Measurements from ENCODE around the gene DNAJC2.
"Not testable (repeated sequence)": the region's sequence is repeated elsewhere in the genome, so short reads cannot be mapped to it uniquely, and the experiment has no call there.

Gene DNAJC2

GRCh38 chr7:103338864-103339263 is 5.7 kb downstream of the DNAJC2 start:
- DNase-seq = no peak

DNA sequence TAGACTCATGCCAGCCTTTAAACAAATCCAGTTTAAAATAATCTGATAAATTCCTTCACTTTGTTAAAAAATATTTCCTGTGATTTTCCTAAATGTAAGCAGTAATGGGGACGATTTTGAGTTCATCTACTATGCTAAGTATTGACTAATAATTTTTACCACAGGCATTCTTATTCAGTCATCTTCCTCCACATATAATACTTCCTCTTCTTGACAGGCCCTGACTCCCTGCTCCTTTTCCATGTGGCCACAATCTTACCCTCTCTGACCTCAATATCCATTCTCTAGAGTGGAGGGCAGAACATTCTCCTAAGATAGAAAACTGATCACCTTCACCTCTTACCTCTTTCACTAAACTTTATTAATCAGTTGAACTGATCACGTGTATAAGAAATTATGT is 7.8 kb downstream of the DNAJC2 start:
- no peak for DNase-seq

DNA sequence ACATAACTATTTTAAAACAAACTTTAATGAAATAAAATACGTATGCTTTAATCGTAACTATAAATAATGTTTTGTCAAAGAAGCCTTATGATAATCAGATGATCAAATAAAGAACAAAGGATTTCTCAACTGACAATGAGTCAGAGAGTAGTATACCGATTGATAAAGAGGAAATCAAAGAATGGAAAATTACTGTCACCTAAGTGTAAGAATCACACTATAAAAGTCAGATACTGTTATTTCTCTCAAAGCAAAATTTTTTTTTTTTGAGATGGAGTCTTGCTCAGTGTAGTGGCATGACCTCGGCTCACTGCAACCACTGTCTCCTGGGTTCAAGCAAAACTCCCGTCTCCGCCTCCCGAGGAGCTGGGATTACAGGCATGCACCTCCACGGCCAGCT is 18.8 kb downstream of the DNAJC2 start:
- DNase-seq = no peak

DNA sequence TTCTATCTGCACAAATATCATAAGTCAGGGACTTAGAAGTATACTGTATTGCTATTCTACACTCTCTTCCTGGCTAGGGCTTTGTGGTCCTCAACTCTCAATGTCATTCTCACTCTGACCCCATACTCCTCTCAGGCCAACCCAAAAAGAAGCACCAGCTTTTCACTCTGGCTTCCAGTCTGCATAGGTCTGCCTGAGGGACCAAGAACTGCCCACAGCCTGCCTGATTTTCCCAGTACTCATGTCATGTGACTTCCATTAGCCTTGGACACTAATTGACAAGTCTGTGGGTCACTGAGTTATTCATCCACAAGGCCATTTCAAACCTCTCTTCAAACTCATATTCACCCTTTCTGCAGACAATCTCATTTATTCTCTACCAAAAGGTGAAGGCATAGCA is 27.6 kb downstream of the DNAJC2 start:
- DNase-seq = no peak

- no peak for DNase-seq
These were observed 28.1 kb downstream of the DNAJC2 start for GRCh38 chr7:103316380-103316941.

- DNase-seq = no peak
These were observed 29.7 kb downstream of the DNAJC2 start for GRCh38 chr7:103314852-103315251.

- no peak for DNase-seq
These were observed 36.9 kb downstream of the DNAJC2 start for GRCh38 chr7:103307503-103308231.

DNA sequence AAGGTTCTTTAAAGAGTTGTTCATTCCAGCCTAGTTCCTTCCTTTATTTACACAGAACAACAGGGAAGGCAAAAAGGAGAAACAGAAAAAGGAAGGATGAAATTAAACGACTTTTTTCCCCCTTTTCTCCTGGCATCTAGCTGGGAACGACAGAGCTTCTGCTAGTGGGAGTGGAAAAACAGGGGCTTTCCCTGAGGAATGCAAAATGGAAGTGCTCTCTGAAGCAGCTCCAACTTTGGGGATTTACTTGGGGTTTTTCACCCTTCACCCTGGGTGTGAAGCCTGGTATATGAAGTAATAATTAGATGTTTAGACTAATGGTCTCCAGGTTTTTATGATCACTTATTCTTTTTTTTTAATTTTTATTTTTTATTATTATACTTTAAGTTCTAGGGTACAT is 43.1 kb downstream of the DNAJC2 start:
- DNase-seq = no peak

- no peak for DNase-seq
These were observed 44.9 kb downstream of the DNAJC2 start for GRCh38 chr7:103299660-103300059.

GRCh38 chr7:103297837-103298179 is 46.8 kb downstream of the DNAJC2 start:
- no peak for DNase-seq

GRCh38 chr7:103296901-103297836 is 47.4 kb downstream of the DNAJC2 start, which contains the start of gene PMPCB:
Gene PMPCB, plus strand, starts transcription at chr7:103297435. Its CDS starts 25 bp downstream, at chr7:103297460.
- DNase-seq = peak; percentile 83

GRCh38 chr7:103293526-103293925 is 51.0 kb downstream of the DNAJC2 start:
- no peak for DNase-seq

DNA sequence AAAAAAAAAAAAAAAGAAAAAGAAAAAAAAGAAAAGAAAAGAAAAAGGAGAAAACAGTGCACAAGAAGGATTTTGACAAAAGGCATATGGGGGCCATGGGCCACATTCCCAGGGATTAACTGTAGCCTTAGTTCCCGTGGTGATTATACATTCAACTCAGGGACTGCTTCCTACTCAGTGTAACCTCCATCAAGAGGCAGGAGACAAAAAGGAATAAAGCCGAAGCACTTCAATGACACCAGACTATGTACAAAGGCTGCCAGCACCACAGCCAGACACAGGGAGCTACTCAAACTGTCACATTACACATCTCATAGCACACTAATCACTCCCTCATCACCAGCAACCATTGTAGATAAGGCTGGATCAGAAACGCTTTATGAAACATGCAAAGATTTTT is 52.4 kb downstream of the DNAJC2 start:
- no peak for DNase-seq

GRCh38 chr7:103282802-103283427 is 61.7 kb downstream of the DNAJC2 start:
- not testable (repeated sequence) for DNase-seq

DNA sequence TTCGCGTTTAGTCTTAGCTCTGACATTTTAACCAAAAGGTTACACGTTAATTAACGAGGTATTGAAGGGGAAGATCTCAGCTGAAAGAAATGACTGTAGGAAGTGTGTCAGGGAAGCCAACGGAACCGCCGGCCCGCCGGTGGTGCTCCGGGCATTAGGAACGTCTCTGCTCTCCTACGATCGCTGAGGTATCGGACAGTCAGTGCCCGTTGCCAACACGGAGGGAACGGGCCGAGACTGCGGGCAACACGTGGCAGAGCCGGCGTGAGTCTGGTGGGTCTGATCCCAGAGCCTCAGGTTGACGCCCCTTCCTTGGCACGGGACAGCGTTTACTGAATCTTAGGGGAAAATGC is 63.8 kb downstream of the DNAJC2 start:
- DNase-seq = not testable (repeated sequence)

DNA sequence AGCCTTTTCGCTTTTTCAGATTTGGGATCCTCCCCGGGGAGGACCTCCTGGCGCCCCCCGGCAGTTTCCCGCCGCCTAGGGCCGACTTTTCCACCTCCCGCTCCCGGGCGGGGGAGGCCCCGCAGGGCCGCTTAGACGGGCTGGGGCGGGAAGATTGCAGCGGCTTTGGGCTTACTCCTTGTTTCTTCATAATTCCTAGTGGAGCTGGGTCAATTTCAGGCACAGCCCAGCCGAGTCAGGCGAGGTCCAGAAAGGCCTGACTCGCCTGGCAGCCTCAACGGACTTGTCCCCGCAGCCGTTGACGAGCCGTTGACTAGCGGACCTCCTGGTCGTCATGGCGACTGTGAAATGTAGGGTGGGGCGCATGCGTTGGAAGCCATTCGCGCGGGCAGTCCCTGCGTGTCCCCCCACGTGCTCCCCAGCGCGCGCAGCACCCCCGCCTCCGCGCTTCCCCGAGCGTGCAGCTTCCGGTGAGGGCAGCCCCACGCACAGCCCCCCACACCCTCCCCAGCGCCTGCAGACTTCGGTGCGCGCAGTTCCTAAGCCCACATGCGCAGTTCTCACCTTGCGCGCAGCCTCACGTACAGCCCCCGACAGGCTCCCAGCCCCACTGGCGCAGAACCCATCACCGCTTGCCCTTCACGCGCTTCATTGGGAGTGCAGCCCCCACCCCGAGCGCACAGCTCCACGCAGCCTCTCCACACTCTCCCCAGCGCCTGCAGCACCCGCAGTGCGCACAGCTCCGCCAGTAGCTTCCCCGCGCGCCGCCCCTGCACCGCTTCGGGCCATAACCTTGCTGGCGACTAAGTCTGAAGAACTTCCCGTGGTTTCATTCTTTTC is 64.4 kb downstream of the DNAJC2 start:
- not testable (repeated sequence) for DNase-seq

DNA sequence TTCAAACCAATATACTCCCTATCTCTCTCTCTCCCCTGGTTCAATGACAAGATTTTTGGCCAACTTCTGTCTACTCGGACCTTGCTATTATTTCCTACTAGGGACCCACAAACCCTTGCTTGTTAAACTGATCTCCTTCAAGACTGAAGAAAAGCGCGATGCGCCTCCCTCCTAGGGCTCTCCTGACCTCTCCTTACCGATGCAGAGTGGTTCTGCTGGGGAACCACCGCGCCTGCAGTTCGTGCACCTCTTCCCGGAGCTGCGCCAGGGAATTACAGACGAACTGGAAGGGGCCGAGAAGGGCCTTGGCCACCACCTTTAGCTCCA is 65.0 kb downstream of the DNAJC2 start:
- not testable (repeated sequence) for DNase-seq

- DNase-seq = not testable (repeated sequence)
These were observed 66.4 kb downstream of the DNAJC2 start for GRCh38 chr7:103278195-103278594.

- not testable (repeated sequence) for DNase-seq
These were observed 69.7 kb downstream of the DNAJC2 start for GRCh38 chr7:103274867-103275266.

DNA sequence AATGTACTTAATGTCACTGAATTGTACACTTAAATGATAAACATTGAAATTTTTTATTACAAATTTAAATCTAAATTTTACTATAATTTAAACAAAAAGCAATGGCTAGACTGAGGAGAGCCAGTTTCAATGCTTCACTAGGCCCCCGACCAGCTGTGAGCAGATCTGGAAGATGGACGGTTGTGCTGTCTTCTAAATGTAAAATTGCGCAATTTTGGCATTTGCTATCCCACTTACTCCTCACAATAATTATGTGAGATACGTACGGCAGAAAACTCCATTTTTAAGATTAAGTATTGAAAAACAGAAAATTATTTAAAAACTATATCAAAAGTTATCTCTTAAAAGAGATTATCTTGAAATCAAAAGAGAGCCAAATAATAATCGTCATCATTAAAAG is 71.2 kb downstream of the DNAJC2 start:
- not testable (repeated sequence) for DNase-seq

DNA sequence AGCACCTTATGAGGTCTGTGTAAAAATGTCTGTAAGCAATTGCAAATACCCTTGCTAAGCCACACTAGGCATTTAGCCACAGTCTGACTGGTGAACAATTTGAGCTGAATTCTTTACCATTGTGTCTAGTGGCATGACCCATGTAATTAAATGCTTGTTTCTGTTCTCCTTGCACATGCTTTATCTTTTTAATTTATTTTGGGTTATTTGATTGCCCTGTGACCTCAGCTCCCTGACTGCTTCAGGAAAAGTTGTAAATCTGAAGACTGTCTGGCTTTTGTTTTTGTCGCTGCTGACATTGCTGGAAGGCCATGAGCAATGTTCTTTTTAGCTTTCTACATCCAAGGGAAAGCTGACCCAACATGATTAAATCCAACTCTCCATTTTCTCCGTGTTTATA is 78.3 kb downstream of the DNAJC2 start:
- DNase-seq = not testable (repeated sequence)

DNA sequence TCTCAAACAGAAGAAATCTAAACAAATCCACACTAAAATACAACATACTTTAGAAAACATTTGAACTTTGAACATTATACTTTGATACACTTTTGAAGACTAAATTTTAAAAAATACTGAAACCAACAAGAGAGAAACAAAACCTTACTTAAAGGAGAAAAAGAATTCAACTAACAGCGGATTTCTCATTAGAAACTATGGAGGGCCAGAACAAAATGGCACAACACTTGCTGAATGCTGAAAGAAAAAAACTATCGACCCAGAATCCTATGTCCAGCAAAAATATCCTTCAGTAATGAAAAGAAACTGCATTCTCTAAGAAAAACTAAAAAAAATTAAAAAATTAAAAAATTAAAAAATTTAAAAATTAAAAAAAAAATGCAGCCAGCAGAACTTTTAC is 80.5 kb downstream of the DNAJC2 start:
- not testable (repeated sequence) for DNase-seq

Measured in NCI-H1048 (cell line).